Neural progenitor cell (in vitro differentiated cells): ENCODE measurements around the gene CIB4. TPM values are rescaled to one million over a fixed set of nuclear protein-coding genes. Genes with fewer than 3 reads are reported as not detected.
"Not testable (repeated sequence)": the region's sequence is repeated elsewhere in the genome, so short reads cannot be mapped to it uniquely, and the experiment has no call there.

Experiments
- DNase-seq: peaks from one replicate; pipeline ENCODE4 v3.0.0-alpha.2; 2016; ENCODE audit warnings: low spot score
- H2AFZ ChIP-seq: fragments of 200-600 bp; sonication (generic); replicated peaks from 2 replicates; pipeline ENCODE4 v1.6.1; 2016; ENCODE audit warnings: antibody characterized with exemption
- H3F3A ChIP-seq: fragments of 200-600 bp; sonication (generic); 2 replicates; pipeline ENCODE4 v1.6.1; 2016; ENCODE audit warnings: antibody characterized with exemption, low read depth
- H3K27ac ChIP-seq: fragments of 200-600 bp; sonication (generic); 2 replicates; pipeline ENCODE4 v1.5.1; 2016; ENCODE audit warnings: mild to moderate bottlenecking
- H3K27me3 ChIP-seq: fragments of 200-600 bp; sonication (generic); 2 replicates; pipeline ENCODE4 v1.6.1; 2016; ENCODE audit warnings: mild to moderate bottlenecking, moderate library complexity
- H3K36me3 ChIP-seq: fragments of 200-600 bp; sonication (generic); 2 replicates; pipeline ENCODE4 v1.5.1; 2016
- H3K4me1 ChIP-seq: fragments of 200-600 bp; sonication (generic); 2 replicates; pipeline ENCODE4 v1.6.1; 2016; ENCODE audit warnings: mixed run types
- H3K4me2 ChIP-seq: fragments of 200-600 bp; sonication (generic); 2 replicates; pipeline ENCODE4 v1.6.1; 2016
- H3K4me3 ChIP-seq: fragments of 200-600 bp; sonication (generic); 2 replicates; pipeline ENCODE4 v1.5.1; 2016
- H3K79me2 ChIP-seq: fragments of 200-600 bp; sonication (generic); 2 replicates; pipeline ENCODE4 v1.6.1; 2016; ENCODE audit warnings: low read depth
- H3K9ac ChIP-seq: fragments of 200-600 bp; sonication (generic); 2 replicates; pipeline ENCODE4 v1.6.1; 2016
- H3K9me3 ChIP-seq: fragments of 200-600 bp; sonication (generic); 2 replicates; pipeline ENCODE4 v1.5.1; 2016; ENCODE audit warnings: low read depth
- H4K20me1 ChIP-seq: fragments of 200-600 bp; sonication (generic); 2 replicates; pipeline ENCODE4 v1.6.1; 2016; ENCODE audit warnings: low read depth
- H3K27ac Mint-ChIP-seq: 3 replicates; pipeline ENCODE4 v1.8.0; 2021; ENCODE audit warnings: mixed read lengths
- H3K27me3 Mint-ChIP-seq: 2 replicates; pipeline ENCODE4 v1.8.0; 2022; ENCODE audit warnings: low read depth, mild to moderate bottlenecking, inconsistent platforms, moderate library complexity, mixed read lengths; ENCODE audit not compliant: insufficient read depth
- H3K36me3 Mint-ChIP-seq: 3 replicates; pipeline ENCODE4 v1.8.0; 2021; ENCODE audit warnings: mixed read lengths
- H3K4me1 Mint-ChIP-seq: 3 replicates; pipeline ENCODE4 v1.8.0; 2021; ENCODE audit warnings: mixed read lengths
- H3K4me3 Mint-ChIP-seq: 3 replicates; pipeline ENCODE4 v1.8.0; 2021; ENCODE audit warnings: mild to moderate bottlenecking, moderate library complexity, mixed read lengths
- H3K9me3 Mint-ChIP-seq: 3 replicates; pipeline ENCODE4 v1.8.0; 2020; ENCODE audit warnings: mixed read lengths
- EZH2 ChIP-seq: fragments of 200-600 bp; sonication (generic); IDR thresholded peaks from 2 replicates; pipeline ENCODE4 v1.6.1; 2017; ENCODE audit warnings: antibody characterized with exemption, mild to moderate bottlenecking, moderate library complexity
- EZH2phosphoT487 ChIP-seq: fragments of 200-600 bp; sonication (generic); IDR thresholded peaks from 2 replicates; pipeline ENCODE4 v1.6.1; 2017; ENCODE audit warnings: antibody characterized with exemption
- total RNA-seq: library from RNA; depleted of rRNA; stranded (reverse); fragments of >200 nt; gene quantifications from 2 replicates; pipeline ENCODE4 v1.2.3, GENCODE V29; 2015; ENCODE audit warnings: low replicate concordance
- TF ChIP-seq, protein P1 (sequence below): fragments of 200-600 bp; sonication (generic); IDR thresholded peaks from 2 replicates; pipeline ENCODE4 v1.5.1; 2017; ENCODE audit warnings: antibody characterized with exemption, mild to moderate bottlenecking

CIB4 gene
- total RNA-seq, 1 donor from 2014 or later = not detected

DNA sequence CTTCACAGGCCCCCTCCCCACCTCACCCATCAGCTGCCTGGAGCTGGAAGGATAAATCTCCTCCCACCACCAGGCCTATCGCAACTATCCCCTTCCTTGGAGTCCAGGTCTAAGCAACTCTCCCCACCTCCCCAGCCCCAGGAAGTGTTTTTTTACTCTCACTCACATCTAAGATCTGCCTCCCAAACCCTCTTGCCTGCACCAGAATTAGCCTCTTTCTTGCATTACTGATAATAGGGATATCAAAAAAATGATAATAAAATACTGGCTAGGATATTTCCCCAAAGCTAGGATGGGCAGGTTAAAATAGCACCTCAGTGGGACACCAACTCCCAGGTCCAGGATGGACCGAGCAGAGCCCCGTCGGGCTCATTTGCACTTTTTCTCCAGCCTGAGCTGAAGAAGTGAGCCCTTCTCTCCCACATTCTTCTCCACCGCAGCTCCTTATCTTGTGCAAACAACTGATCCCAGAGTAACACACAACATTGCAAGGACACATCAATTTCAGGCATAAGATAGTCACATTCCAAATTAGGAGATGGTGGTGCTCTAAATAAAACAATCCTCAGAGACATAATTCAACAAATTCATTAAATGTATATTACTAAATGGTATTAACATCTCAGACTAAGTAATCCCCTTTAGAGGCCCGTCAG, 17.7 kb upstream of the CIB4 start:
- Mint-ChIP-seq H3K4me1 (peaks cover 15% of the 10 kb centered on the region), H3K27me3 (peaks cover 2% of the 10 kb centered on the region), H3K9me3 (peaks cover 26% of the 10 kb centered on the region), H3K36me3 (no peaks in the 10 kb centered on the region), H3K4me3 (no peak overlapping the region), H3K27ac (no peak overlapping the region)
- H3K4me2 ChIP-seq = no peak overlapping the region
- no peak overlapping the region for H3K27ac ChIP-seq
- no peak overlapping the region for H3K9ac ChIP-seq
- peaks cover 15% of the 10 kb centered on the region for H3K9me3 ChIP-seq
- no peak for DNase-seq
- H3K4me1 ChIP-seq = no peaks in the 10 kb centered on the region
- no peaks in the 10 kb centered on the region for H3K27me3 ChIP-seq
- no peaks in the 10 kb centered on the region for H3K36me3 ChIP-seq
- H4K20me1 ChIP-seq = no peaks in the 10 kb centered on the region
- no peaks in the 10 kb centered on the region for H3F3A ChIP-seq
- no peak overlapping the region for H2AFZ ChIP-seq
- H3K79me2 ChIP-seq = no peaks in the 10 kb centered on the region
- H3K4me3 ChIP-seq = no peak overlapping the region
- no peak for TF ChIP-seq EZH2
- no peak for TF ChIP-seq EZH2phosphoT487
- TF ChIP-seq, protein P1, sequence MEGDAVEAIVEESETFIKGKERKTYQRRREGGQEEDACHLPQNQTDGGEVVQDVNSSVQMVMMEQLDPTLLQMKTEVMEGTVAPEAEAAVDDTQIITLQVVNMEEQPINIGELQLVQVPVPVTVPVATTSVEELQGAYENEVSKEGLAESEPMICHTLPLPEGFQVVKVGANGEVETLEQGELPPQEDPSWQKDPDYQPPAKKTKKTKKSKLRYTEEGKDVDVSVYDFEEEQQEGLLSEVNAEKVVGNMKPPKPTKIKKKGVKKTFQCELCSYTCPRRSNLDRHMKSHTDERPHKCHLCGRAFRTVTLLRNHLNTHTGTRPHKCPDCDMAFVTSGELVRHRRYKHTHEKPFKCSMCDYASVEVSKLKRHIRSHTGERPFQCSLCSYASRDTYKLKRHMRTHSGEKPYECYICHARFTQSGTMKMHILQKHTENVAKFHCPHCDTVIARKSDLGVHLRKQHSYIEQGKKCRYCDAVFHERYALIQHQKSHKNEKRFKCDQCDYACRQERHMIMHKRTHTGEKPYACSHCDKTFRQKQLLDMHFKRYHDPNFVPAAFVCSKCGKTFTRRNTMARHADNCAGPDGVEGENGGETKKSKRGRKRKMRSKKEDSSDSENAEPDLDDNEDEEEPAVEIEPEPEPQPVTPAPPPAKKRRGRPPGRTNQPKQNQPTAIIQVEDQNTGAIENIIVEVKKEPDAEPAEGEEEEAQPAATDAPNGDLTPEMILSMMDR = no peak

DNA sequence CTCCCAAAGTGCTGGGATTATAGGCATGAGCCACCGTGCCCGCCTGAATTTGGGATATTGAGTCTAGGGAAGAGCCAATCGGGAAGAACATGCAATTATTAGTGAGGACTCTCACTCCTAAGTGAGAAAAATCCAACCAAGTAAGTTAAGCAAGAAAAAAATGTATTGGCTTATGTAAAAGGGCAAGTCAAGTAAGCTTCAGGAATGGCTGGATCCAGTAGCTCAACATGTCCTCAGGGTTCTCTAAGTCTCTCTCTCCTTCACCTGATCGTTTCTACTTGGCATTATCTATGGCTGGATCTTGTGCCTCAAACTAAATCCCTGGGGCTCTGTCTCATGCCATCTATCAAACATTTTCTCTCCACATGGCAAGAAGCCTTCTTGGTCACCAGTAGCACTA, 16.1 kb upstream of the CIB4 start:
- no peak for TF ChIP-seq EZH2
- TF ChIP-seq EZH2phosphoT487 = no peak
- TF ChIP-seq, protein P1 = no peak
- no peaks in the 10 kb centered on the region for H3K79me2 ChIP-seq

DNA sequence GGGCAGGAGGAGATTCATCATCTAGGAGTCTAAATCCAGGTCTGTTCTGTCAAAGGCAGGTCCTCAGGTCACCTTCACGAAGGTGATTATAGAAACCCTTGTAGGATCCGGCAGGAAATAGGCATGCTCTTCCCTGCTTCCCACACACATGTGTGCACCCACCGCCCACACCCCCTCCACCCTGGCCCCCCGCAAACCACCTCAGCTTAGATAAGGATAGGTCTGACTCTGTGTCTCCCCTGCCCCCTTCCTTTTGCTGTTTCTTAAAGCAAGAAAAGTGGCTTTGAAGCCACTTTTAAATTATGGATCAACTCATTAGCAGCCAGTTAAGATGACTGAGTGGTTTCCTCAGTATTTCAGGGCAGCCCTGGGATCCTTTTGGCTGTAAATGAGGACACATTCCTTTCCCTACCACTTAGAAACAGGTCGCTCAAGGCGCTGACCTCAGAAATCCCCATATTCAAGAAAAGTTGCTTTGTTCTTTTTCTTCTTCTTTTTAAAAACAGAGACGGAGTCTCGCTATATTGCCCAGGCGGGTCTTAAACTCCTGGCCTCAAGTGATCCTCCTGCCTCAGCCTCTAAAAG, 14.5 kb upstream of the CIB4 start:
- Mint-ChIP-seq H3K4me1 (peaks cover 18% of the 10 kb centered on the region), H3K27me3 (no peaks in the 10 kb centered on the region), H3K27ac (no peak overlapping the region), H3K36me3 (no peaks in the 10 kb centered on the region), H3K9me3 (peaks cover 18% of the 10 kb centered on the region), H3K4me3 (no peak overlapping the region)
- TF ChIP-seq EZH2 (no peak), EZH2phosphoT487 (no peak)
- TF ChIP-seq, protein P1 = no peak
- no peak overlapping the region for H3K9ac ChIP-seq
- H3K4me3 ChIP-seq = no peak overlapping the region
- H3K4me1 ChIP-seq = no peaks in the 10 kb centered on the region
- no peaks in the 10 kb centered on the region for H3K27me3 ChIP-seq
- H3F3A ChIP-seq = no peaks in the 10 kb centered on the region
- no peaks in the 10 kb centered on the region for H3K79me2 ChIP-seq
- no peaks in the 10 kb centered on the region for H3K36me3 ChIP-seq
- no peaks in the 10 kb centered on the region for H4K20me1 ChIP-seq
- peaks cover 15% of the 10 kb centered on the region for H3K9me3 ChIP-seq
- H3K4me2 ChIP-seq = no peak overlapping the region
- no peak for DNase-seq
- H2AFZ ChIP-seq = no peak overlapping the region
- H3K27ac ChIP-seq = no peak overlapping the region

More for the DNA sequence above, 16.1 kb upstream of the CIB4 start:
- H3K27me3 ChIP-seq = no peaks in the 10 kb centered on the region
- no peak overlapping the region for H3K4me3 ChIP-seq
- no peak overlapping the region for H3K27ac Mint-ChIP-seq
- H2AFZ ChIP-seq = no peak overlapping the region
- no peak overlapping the region for H3K27ac ChIP-seq
- H3K9me3 ChIP-seq = peaks cover 15% of the 10 kb centered on the region
- peaks cover 2% of the 10 kb centered on the region for H3K27me3 Mint-ChIP-seq
- H4K20me1 ChIP-seq = no peaks in the 10 kb centered on the region
- no peaks in the 10 kb centered on the region for H3F3A ChIP-seq
- peaks cover 15% of the 10 kb centered on the region for H3K4me1 Mint-ChIP-seq
- H3K36me3 Mint-ChIP-seq = no peaks in the 10 kb centered on the region
- H3K36me3 ChIP-seq = no peaks in the 10 kb centered on the region
- no peak overlapping the region for H3K4me2 ChIP-seq
- H3K4me3 Mint-ChIP-seq = no peak overlapping the region
- peaks cover 26% of the 10 kb centered on the region for H3K9me3 Mint-ChIP-seq
- DNase-seq = no peak
- no peaks in the 10 kb centered on the region for H3K4me1 ChIP-seq
- H3K9ac ChIP-seq = no peak overlapping the region

DNA sequence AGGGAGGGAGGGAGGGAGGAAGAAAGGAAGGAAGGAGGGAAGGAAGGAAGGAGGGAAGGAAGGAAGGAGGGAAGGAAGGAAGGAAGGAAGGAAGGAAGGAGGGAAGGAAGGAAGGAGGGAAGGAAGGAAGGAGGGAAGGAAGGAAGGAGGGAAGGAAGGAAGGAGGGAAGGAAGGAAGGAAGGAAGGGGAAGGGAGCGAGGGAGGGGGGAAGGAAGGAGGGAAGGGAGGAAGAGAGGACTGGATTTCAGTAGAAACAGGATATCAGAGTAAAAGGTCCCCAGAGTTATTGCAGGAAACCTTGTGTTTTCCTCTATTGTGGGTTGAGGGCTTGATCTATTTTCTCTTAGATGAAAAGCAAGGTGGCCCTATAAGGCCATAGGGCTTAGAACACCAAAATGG, 14.0 kb upstream of the CIB4 start:
- not testable (repeated sequence) for H3K4me1 ChIP-seq, H3K27me3 ChIP-seq, H3K4me3 ChIP-seq, H4K20me1 ChIP-seq, H2AFZ ChIP-seq, DNase-seq, H3K4me2 ChIP-seq, H3K27ac Mint-ChIP-seq, H3F3A ChIP-seq, H3K9me3 ChIP-seq, H3K27ac ChIP-seq, H3K36me3 ChIP-seq, H3K9ac ChIP-seq, H3K36me3 Mint-ChIP-seq, H3K27me3 Mint-ChIP-seq, H3K79me2 ChIP-seq, H3K4me3 Mint-ChIP-seq
- Mint-ChIP-seq H3K4me1 (peaks cover 20% of the 10 kb centered on the region), H3K9me3 (peaks cover 16% of the 10 kb centered on the region)
